ENCODE data around the gene PCA3.

DNA sequence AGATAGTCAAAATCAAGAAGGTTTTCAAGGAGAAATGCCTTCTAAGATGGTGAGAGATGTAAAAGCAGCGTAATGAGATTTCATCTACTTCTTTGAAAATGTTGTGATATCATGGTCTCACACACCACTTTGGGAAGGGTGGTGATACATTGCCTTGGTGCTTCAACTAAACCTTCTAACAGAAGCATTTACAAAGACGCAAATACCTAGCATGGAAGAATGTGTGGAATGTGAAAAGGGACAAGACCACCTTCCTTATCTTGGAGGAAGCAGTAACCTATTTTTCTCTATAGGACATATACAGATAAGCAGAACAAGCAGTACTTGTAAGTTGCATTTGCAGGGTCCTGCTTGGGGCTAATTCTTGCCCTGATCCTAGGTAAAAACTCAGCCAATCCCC lies 38.8 kb downstream of the PCA3 start:
- TF ChIP-seq, protein P1, sequence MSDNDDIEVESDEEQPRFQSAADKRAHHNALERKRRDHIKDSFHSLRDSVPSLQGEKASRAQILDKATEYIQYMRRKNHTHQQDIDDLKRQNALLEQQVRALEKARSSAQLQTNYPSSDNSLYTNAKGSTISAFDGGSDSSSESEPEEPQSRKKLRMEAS (IDR thresholded peaks at IDR 0.05), result no peak
- no peak for TF ChIP-seq MAZ (IDR thresholded peaks at IDR 0.05; ENCODE audit: borderline replicate concordance, low read depth, low read length)
- TF ChIP-seq, protein P2, sequence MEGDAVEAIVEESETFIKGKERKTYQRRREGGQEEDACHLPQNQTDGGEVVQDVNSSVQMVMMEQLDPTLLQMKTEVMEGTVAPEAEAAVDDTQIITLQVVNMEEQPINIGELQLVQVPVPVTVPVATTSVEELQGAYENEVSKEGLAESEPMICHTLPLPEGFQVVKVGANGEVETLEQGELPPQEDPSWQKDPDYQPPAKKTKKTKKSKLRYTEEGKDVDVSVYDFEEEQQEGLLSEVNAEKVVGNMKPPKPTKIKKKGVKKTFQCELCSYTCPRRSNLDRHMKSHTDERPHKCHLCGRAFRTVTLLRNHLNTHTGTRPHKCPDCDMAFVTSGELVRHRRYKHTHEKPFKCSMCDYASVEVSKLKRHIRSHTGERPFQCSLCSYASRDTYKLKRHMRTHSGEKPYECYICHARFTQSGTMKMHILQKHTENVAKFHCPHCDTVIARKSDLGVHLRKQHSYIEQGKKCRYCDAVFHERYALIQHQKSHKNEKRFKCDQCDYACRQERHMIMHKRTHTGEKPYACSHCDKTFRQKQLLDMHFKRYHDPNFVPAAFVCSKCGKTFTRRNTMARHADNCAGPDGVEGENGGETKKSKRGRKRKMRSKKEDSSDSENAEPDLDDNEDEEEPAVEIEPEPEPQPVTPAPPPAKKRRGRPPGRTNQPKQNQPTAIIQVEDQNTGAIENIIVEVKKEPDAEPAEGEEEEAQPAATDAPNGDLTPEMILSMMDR (IDR thresholded peaks at IDR 0.05), result no peak
- TF ChIP-seq SREBF2 (IDR thresholded peaks at IDR 0.05), result no peak
